Measurements from ENCODE around the gene SPRYD3. TPM values are rescaled to one million over a fixed set of nuclear protein-coding genes. Genes with fewer than 3 reads are reported as not detected.

Gene SPRYD3
- total and polyA plus RNA-seq, 11 donors = 26.0 to 94.7 (median 48.5) TPM

GRCh38 chr12:53052419-53053217 is 26.6 kb downstream of the SPRYD3 start:
- Histone ChIP-seq H3K4me3 (peak overlapping the region; percentile 64 to 81 (median 72)), H3K4me1 (peaks cover 7 to 87% (median 64%) of the 10 kb centered on the region in 12 donors), H3K27ac (peak overlapping the region; percentile 96 to 100 (median 98)), H3K27me3 (no peaks in the 10 kb centered on the region), H3K9me3 (no peaks in the 10 kb centered on the region), H3K36me3 (peaks cover 0 to 49% (median 31%) of the 10 kb centered on the region in 9 donors)
- WGBS, 4 donors = 19 to 30% (median 23%) methylated on average over 11 of the region's 11 CpGs
- ATAC-seq = peak; percentile 39 to 54 (median 42)
- peak; percentile 93 to 96 (median 94) for DNase-seq
- peak in 2 of 12 donors; percentile 4 to 14 for TF ChIP-seq CTCF (IDR thresholded peaks at IDR 0.05)
- peak in 1 of 2 donors; percentile 45 for TF ChIP-seq POLR2A (IDR thresholded peaks at IDR 0.05)
- intact Hi-C loops (cut with DNase I) = loop anchor here in 1 of 10 donors (5.0 kb wide), 1 partner anchor 45 kb away; the partner anchor contains the start of gene IGFBP6

DNA sequence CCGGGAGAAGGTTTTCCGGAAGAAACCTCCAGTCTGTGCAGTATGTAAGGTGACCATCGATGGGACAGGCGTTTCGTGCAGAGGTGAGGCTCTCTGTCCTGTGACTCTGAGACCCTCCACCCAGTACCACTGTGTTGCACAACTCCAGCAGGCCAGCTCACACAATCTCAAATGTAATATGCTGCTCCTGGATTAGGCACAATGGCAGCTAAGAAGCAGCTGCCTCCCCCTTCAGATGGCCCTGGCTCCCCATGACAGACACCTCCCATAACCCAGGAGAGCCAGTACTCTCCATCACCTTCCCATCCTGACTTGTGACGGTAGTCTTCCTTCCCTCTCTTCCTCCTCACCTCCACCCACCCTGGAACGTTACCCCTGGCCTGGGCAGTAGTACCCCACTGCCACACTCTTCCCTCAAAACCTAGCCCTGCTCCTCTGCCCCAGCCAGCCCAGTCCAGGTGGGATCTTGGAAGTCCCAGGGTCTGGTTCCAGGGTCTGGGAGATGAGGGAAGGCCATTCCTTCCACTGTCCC is 27.2 kb downstream of the SPRYD3 start:
- no peak for ATAC-seq
- intact Hi-C loops (cut with DNase I) = loop anchor here in 1 of 10 donors (5.0 kb wide), 1 partner anchor 45 kb away; the partner anchor contains the start of gene IGFBP6
- Histone ChIP-seq H3K4me1 (peaks cover 7 to 87% (median 65%) of the 10 kb centered on the region in 12 donors), H3K27ac (peak overlapping the region; percentile 96 to 100 (median 98)), H3K36me3 (peaks cover 0 to 42% (median 24%) of the 10 kb centered on the region in 9 donors), H3K27me3 (no peaks in the 10 kb centered on the region), H3K4me3 (peak overlapping the region; percentile 64 to 81 (median 72)), H3K9me3 (no peaks in the 10 kb centered on the region)
- TF ChIP-seq CTCF (IDR thresholded peaks at IDR 0.05) (no peak), POLR2A (IDR thresholded peaks at IDR 0.05) (no peak)
- 16 to 50% (median 33%) methylated on average over 3 to 7 of the region's 7 CpGs for WGBS, 4 donors
- peak in 1 of 5 donors; percentile 29 for DNase-seq

GRCh38 chr12:53051058-53051880 is 27.9 kb downstream of the SPRYD3 start:
- intact Hi-C loops (cut with DNase I) = loop anchor here in 1 of 10 donors (5.0 kb wide), 1 partner anchor 46 kb away; the partner anchor contains the start of gene IGFBP6
- TF ChIP-seq POLR2A (IDR thresholded peaks at IDR 0.05) (peak in 1 of 2 donors; percentile 68), CTCF (IDR thresholded peaks at IDR 0.05) (peak in 6 of 12 donors; percentile 18 to 42 (median 32))
- DNase-seq = peak; percentile 61 to 88 (median 76)
- peaks cover 0 to 35% (median 18%) of the 10 kb centered on the region in 9 donors for H3K36me3 ChIP-seq
- no peaks in the 10 kb centered on the region for H3K9me3 ChIP-seq
- H3K27me3 ChIP-seq = no peaks in the 10 kb centered on the region
- ATAC-seq = peak; percentile 0 to 13 (median 6)
- H3K4me3 ChIP-seq = peak overlapping the region; percentile 64 to 81 (median 72)
- peak overlapping the region; percentile 96 to 100 (median 98) for H3K27ac ChIP-seq
- H3K4me1 ChIP-seq = peaks cover 7 to 86% (median 69%) of the 10 kb centered on the region in 12 donors
- WGBS, 4 donors = 12 to 26% (median 13%) methylated on average over 7 to 11 of the region's 11 CpGs

Data from heart left ventricle (tissue), 16 donors.